ENCODE results near the gene PSTK.

Gene PSTK

GRCh38 chr10:122974543-122975064 is 5.6 kb upstream of the PSTK start:
- H3K27me3 Mint-ChIP-seq = no peaks in the 10 kb centered on the region
- H3K36me3 Mint-ChIP-seq = no peaks in the 10 kb centered on the region
- no peak overlapping the region for H3K27ac Mint-ChIP-seq
- no peak overlapping the region for H3K4me3 Mint-ChIP-seq
- no peaks in the 10 kb centered on the region for H3K9me3 Mint-ChIP-seq (ENCODE audit: low read depth)
- H3K4me1 Mint-ChIP-seq (ENCODE audit: low read depth) = no peaks in the 10 kb centered on the region

DNA sequence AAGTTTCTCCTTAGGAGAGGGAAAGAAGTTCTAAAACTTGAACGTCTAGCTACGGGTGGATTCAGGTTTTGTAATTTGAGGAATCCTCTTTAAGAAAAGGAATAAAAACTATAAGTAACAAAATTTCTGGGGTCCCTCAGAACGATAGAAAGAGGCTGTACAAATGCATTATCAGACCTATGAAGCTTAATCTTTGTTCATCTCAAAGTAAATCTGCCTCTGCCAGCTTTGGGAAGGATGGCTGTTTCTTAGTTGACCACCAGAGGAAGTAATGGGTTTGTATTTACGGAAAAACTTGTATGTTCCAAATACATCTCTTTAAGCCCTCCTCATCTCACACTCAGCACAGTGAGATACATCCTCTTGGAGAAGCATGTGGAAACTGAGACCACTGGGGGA is 864 bp downstream of the PSTK start:
- Mint-ChIP-seq H3K9me3 (ENCODE audit: low read depth) (no peaks in the 10 kb centered on the region), H3K27ac (peak overlapping the region; percentile 95), H3K36me3 (peaks cover 3% of the 10 kb centered on the region), H3K4me1 (ENCODE audit: low read depth) (peaks cover 19% of the 10 kb centered on the region), H3K27me3 (no peaks in the 10 kb centered on the region), H3K4me3 (peak overlapping the region; percentile 92)

- no peaks in the 10 kb centered on the region for H3K27me3 Mint-ChIP-seq
- H3K4me1 Mint-ChIP-seq (ENCODE audit: low read depth) = peaks cover 19% of the 10 kb centered on the region
- H3K9me3 Mint-ChIP-seq (ENCODE audit: low read depth) = no peaks in the 10 kb centered on the region
- no peak overlapping the region for H3K4me3 Mint-ChIP-seq
- no peak overlapping the region for H3K27ac Mint-ChIP-seq
- peaks cover 5% of the 10 kb centered on the region for H3K36me3 Mint-ChIP-seq
These were observed 3.7 kb downstream of the PSTK start for GRCh38 chr10:122983898-122984297.

DNA sequence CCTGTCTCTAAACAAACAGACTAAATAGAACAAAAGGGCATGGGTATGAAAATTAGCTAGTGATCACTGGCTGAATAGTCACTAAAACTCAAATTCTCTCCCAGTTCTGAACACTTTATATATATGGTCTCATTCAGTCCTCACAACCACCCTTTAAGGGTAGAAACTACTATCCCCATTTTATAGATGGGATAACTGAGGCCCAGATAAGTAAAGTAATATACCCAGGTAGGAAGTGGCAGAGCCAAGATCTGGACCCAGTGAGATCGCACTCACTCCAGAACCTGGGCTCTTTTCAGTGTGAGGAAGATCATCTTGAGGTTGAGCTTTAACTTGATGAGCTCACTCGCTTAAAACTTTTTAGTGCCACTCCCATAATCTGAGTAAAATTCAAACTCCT is 4.5 kb downstream of the PSTK start:
- no peak overlapping the region for H3K4me3 Mint-ChIP-seq
- H3K27ac Mint-ChIP-seq = no peak overlapping the region
- peaks cover 5% of the 10 kb centered on the region for H3K36me3 Mint-ChIP-seq
- H3K4me1 Mint-ChIP-seq (ENCODE audit: low read depth) = peaks cover 18% of the 10 kb centered on the region
- no peaks in the 10 kb centered on the region for H3K27me3 Mint-ChIP-seq
- no peaks in the 10 kb centered on the region for H3K9me3 Mint-ChIP-seq (ENCODE audit: low read depth)

- peaks cover 5% of the 10 kb centered on the region for H3K36me3 Mint-ChIP-seq
- H3K27ac Mint-ChIP-seq = no peak overlapping the region
- no peaks in the 10 kb centered on the region for H3K9me3 Mint-ChIP-seq (ENCODE audit: low read depth)
- H3K4me1 Mint-ChIP-seq (ENCODE audit: low read depth) = peaks cover 6% of the 10 kb centered on the region
- no peak overlapping the region for H3K4me3 Mint-ChIP-seq
- no peaks in the 10 kb centered on the region for H3K27me3 Mint-ChIP-seq
These were observed 6.1 kb downstream of the PSTK start for GRCh38 chr10:122986335-122986734.

- Mint-ChIP-seq H3K36me3 (peaks cover 5% of the 10 kb centered on the region), H3K9me3 (ENCODE audit: low read depth) (no peaks in the 10 kb centered on the region), H3K27ac (no peak overlapping the region), H3K4me3 (no peak overlapping the region), H3K4me1 (ENCODE audit: low read depth) (no peaks in the 10 kb centered on the region), H3K27me3 (no peaks in the 10 kb centered on the region)
These were observed 8.3 kb downstream of the PSTK start for GRCh38 chr10:122988501-122988900.

- Mint-ChIP-seq H3K27me3 (no peaks in the 10 kb centered on the region), H3K9me3 (ENCODE audit: low read depth) (no peaks in the 10 kb centered on the region), H3K36me3 (peaks cover 2% of the 10 kb centered on the region), H3K4me3 (no peak overlapping the region), H3K4me1 (ENCODE audit: low read depth) (no peaks in the 10 kb centered on the region), H3K27ac (peak overlapping the region; percentile 59)
These were observed 10.1 kb downstream of the PSTK start for GRCh38 chr10:122990278-122990677.

DNA sequence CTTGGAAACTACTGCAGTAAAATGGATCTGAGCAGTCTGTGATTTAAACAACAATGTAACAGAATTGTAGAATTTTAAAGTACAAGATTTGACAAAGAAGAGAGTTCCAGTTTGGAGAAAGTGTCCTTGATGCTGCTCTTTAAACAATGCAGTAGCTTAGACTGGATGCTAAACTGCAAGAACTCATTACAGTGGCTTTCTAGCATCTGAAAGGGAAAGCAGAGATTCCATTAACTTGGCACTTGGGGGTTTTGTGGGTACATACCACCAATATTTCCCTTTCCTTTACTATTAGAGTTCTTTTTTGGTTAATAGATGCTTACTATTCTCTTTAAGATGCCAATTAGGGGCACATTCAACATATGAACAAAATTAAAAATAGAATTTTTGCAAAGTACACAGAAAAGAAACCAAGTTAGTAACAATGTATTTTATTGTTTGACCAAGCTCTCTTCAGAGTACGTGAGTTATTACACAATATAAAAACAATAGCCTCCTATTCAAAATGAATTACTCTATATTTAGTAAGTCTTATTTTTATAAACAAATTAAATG is 11.9 kb downstream of the PSTK start:
- peak overlapping the region; percentile 66 for H3K27ac Mint-ChIP-seq
- peaks cover 2% of the 10 kb centered on the region for H3K4me1 Mint-ChIP-seq (ENCODE audit: low read depth)
- no peaks in the 10 kb centered on the region for H3K27me3 Mint-ChIP-seq
- H3K4me3 Mint-ChIP-seq = no peak overlapping the region
- no peaks in the 10 kb centered on the region for H3K9me3 Mint-ChIP-seq (ENCODE audit: low read depth)
- H3K36me3 Mint-ChIP-seq = peaks cover 2% of the 10 kb centered on the region

DNA sequence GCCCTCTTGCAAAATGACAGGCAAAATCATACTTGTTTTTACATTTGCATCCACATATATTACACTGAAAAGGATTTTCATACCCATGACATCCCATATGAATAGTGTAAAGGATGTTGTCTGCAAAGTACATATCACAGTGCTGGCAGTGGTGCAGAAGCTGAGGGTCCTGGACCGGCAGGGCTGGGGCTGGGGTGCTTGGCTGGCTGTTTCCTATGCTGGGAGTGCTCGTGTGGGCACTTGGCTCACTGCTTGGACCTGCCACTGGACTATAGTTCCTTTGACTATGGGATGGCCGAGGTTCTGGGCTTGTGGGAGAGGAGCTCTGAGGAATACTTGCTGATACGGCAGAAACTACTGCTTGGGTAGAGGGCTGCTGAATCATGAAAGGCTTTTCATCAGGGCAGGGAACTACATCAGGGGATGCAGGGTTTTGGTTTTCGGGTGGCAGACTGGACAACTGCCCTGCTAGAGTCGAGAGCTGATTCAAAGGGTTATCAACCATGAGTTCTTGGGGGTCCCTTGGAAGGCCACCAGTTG is 13.7 kb downstream of the PSTK start:
- Mint-ChIP-seq H3K9me3 (ENCODE audit: low read depth) (no peaks in the 10 kb centered on the region), H3K4me1 (ENCODE audit: low read depth) (peaks cover 6% of the 10 kb centered on the region), H3K27ac (no peak overlapping the region), H3K36me3 (no peaks in the 10 kb centered on the region), H3K27me3 (no peaks in the 10 kb centered on the region), H3K4me3 (no peak overlapping the region)

DNA sequence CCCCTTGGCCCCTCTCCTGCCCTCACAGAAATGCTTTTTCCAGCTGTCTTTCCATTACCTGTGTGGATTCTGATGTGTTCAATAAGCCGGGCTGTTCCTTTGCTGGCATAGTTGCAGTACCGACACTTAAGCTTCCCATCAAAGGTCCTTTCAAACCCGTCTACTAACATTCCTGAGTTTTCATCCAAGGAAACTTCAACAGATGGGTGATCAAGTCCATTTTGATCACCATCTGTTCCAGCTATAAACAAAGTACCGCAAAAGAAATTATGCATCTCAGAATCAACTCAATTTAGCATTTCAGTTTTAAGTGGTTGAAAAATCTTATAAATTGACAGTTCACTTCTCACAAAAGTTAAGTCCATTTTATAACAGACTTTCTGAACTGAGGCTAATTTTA is 15.7 kb downstream of the PSTK start:
- H3K27ac Mint-ChIP-seq = peak overlapping the region; percentile 50
- no peaks in the 10 kb centered on the region for H3K27me3 Mint-ChIP-seq
- H3K4me1 Mint-ChIP-seq (ENCODE audit: low read depth) = peaks cover 22% of the 10 kb centered on the region
- H3K36me3 Mint-ChIP-seq = no peaks in the 10 kb centered on the region
- no peaks in the 10 kb centered on the region for H3K9me3 Mint-ChIP-seq (ENCODE audit: low read depth)
- no peak overlapping the region for H3K4me3 Mint-ChIP-seq

DNA sequence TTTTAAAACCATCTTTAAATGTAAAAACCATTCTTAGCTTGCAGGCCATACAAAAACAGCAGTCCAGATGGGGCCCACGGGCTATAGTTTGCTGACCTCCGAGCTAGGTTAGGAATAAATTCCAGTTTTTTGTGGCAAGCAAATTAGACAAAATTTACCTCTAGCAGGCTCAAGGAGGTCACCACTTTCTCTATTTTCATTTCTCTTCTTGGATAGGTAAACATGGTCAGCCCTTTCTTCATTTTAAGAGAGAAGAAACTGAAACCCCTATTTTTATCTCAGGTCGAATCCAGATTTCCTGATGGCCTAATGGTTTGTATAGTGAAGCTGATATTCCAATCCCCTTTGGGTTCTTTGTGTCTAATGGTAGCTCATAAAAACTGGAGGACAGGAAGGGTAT is 17.7 kb downstream of the PSTK start:
- Mint-ChIP-seq H3K4me3 (no peak overlapping the region), H3K36me3 (peaks cover 3% of the 10 kb centered on the region), H3K27me3 (no peaks in the 10 kb centered on the region), H3K27ac (no peak overlapping the region), H3K4me1 (ENCODE audit: low read depth) (peaks cover 31% of the 10 kb centered on the region), H3K9me3 (ENCODE audit: low read depth) (no peaks in the 10 kb centered on the region)

GRCh38 chr10:122998360-122998917 is 18.2 kb downstream of the PSTK start:
- Mint-ChIP-seq H3K4me1 (ENCODE audit: low read depth) (peaks cover 31% of the 10 kb centered on the region), H3K27ac (no peak overlapping the region), H3K4me3 (no peak overlapping the region), H3K27me3 (no peaks in the 10 kb centered on the region), H3K9me3 (ENCODE audit: low read depth) (no peaks in the 10 kb centered on the region), H3K36me3 (peaks cover 3% of the 10 kb centered on the region)

GRCh38 chr10:122998934-122999333 is 18.7 kb downstream of the PSTK start:
- H3K4me1 Mint-ChIP-seq (ENCODE audit: low read depth) = peaks cover 35% of the 10 kb centered on the region
- H3K36me3 Mint-ChIP-seq = peaks cover 3% of the 10 kb centered on the region
- H3K27ac Mint-ChIP-seq = no peak overlapping the region
- no peaks in the 10 kb centered on the region for H3K9me3 Mint-ChIP-seq (ENCODE audit: low read depth)
- H3K27me3 Mint-ChIP-seq = no peaks in the 10 kb centered on the region
- no peak overlapping the region for H3K4me3 Mint-ChIP-seq

- Mint-ChIP-seq H3K27ac (peak overlapping the region; percentile 75), H3K27me3 (no peaks in the 10 kb centered on the region), H3K4me3 (no peak overlapping the region), H3K36me3 (peaks cover 3% of the 10 kb centered on the region), H3K9me3 (ENCODE audit: low read depth) (no peaks in the 10 kb centered on the region), H3K4me1 (ENCODE audit: low read depth) (peaks cover 39% of the 10 kb centered on the region)
These were observed 19.1 kb downstream of the PSTK start for GRCh38 chr10:122999347-122999746.

DNA sequence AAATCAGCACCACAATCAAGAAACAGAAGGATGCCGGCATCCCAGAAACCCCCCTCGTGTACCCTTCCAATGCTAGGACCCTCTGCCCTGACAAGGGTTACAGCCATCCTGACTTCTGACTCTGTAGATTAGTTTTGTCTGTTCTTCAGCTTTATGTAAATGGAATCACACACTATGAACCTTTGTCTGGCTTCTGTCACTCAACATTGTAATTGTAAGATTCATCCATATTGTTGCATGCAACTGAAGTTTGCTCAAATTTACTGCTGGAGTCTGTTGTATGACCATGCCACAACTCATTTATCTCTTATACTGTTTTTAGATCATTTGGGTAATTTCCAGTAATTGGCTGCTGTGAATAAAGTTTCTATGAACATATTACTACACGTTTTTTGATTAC is 20.0 kb downstream of the PSTK start:
- Mint-ChIP-seq H3K9me3 (ENCODE audit: low read depth) (no peaks in the 10 kb centered on the region), H3K4me3 (no peak overlapping the region), H3K27ac (peak overlapping the region; percentile 75), H3K36me3 (peaks cover 3% of the 10 kb centered on the region), H3K4me1 (ENCODE audit: low read depth) (peaks cover 46% of the 10 kb centered on the region), H3K27me3 (no peaks in the 10 kb centered on the region)

- H3K4me1 Mint-ChIP-seq (ENCODE audit: low read depth) = peaks cover 58% of the 10 kb centered on the region
- no peak overlapping the region for H3K4me3 Mint-ChIP-seq
- H3K27ac Mint-ChIP-seq = peak overlapping the region; percentile 64
- peaks cover 6% of the 10 kb centered on the region for H3K36me3 Mint-ChIP-seq
- H3K9me3 Mint-ChIP-seq (ENCODE audit: low read depth) = no peaks in the 10 kb centered on the region
- H3K27me3 Mint-ChIP-seq = no peaks in the 10 kb centered on the region
These were observed 21.2 kb downstream of the PSTK start for GRCh38 chr10:123001370-123001769.

All from activated naive CD8-positive, alpha-beta T cell (primary cell).